Measurements from ENCODE around the gene CD200.

- no peak for TF ChIP-seq POLR2A (IDR thresholded peaks at IDR 0.05)
- TF ChIP-seq, protein P1, sequence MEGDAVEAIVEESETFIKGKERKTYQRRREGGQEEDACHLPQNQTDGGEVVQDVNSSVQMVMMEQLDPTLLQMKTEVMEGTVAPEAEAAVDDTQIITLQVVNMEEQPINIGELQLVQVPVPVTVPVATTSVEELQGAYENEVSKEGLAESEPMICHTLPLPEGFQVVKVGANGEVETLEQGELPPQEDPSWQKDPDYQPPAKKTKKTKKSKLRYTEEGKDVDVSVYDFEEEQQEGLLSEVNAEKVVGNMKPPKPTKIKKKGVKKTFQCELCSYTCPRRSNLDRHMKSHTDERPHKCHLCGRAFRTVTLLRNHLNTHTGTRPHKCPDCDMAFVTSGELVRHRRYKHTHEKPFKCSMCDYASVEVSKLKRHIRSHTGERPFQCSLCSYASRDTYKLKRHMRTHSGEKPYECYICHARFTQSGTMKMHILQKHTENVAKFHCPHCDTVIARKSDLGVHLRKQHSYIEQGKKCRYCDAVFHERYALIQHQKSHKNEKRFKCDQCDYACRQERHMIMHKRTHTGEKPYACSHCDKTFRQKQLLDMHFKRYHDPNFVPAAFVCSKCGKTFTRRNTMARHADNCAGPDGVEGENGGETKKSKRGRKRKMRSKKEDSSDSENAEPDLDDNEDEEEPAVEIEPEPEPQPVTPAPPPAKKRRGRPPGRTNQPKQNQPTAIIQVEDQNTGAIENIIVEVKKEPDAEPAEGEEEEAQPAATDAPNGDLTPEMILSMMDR (IDR thresholded peaks at IDR 0.05 in 4 of 5, conservative IDR thresholded peaks at IDR 0.05 in 1 of 5), result no peak
Measured at GRCh38 chr3:112334691-112335433, 1.9 kb downstream of the CD200 start.

All from gastrocnemius medialis (tissue), 4 donors.